HFFc6 (cell line): Measurements from ENCODE around the gene ANKRD6. TPM values are rescaled to one million over a fixed set of nuclear protein-coding genes. Genes with fewer than 3 reads are reported as not detected.

Source experiments
- DNase-seq: peaks from one replicate; pipeline ENCODE4 v3.0.0-alpha.2; 2018
- H3K27ac Mint-ChIP-seq: 2 replicates; pipeline ENCODE4 v1.8.0; 2020; ENCODE audit warnings: mild to moderate bottlenecking, mixed read lengths
- H3K27me3 Mint-ChIP-seq: 2 replicates; pipeline ENCODE4 v1.8.0; 2021; ENCODE audit warnings: mild to moderate bottlenecking, moderate library complexity, mixed read lengths; ENCODE audit not compliant: insufficient read depth
- H3K36me3 Mint-ChIP-seq: 2 replicates; pipeline ENCODE4 v1.8.0; 2021; ENCODE audit warnings: low read depth, mixed read lengths
- H3K4me1 Mint-ChIP-seq: 2 replicates; pipeline ENCODE4 v1.8.0; 2020; ENCODE audit warnings: low read depth, mixed read lengths
- H3K4me3 Mint-ChIP-seq: 2 replicates; pipeline ENCODE4 v1.8.0; 2020; ENCODE audit warnings: mild to moderate bottlenecking, moderate library complexity, mixed read lengths
- H3K9me3 Mint-ChIP-seq: 2 replicates; pipeline ENCODE4 v1.8.0; 2020; ENCODE audit warnings: mild to moderate bottlenecking, mixed read lengths
- total RNA-seq, 6 experiments: library from RNA; stranded (reverse); fragmentation: NEBNext Ultra II Directional; extraction: Animal tissue kit (Norgen Biotek cat#: 25700); gene quantifications; 2 replicates in 1 of 6; 3 replicates in 5 of 6; pipeline ENCODE4 v1.2.3, GENCODE V29; 2021
- TF ChIP-seq, protein P1 (sequence below): fragments of 200-600 bp; sonication (generic); IDR thresholded peaks from 2 replicates; pipeline ENCODE4 v1.5.0; 2021; ENCODE audit warnings: antibody characterized with exemption, mild to moderate bottlenecking

ANKRD6 gene
- total RNA-seq, 6 experiments from 2014 or later = not detected

DNA sequence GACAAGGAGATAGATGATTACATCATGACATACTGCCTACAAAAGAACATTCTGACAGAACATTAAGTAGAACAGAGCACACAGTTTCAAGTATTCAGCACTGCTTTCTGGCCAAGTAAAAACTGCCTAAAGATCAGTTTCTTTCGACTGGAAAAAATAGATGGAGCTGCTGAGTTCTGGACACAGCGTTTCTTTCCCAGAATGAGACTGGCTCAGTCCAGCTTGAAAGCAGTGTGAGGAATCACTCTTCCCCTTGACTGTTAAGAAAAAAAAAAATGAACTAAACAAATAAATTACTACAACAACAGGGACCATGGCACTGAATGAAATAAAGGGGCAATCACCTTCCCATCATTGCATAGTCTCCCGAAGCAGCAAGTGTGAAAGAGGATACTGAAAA is 210.0 kb downstream of the ANKRD6 start:
- no peak overlapping the region for H3K4me3 Mint-ChIP-seq
- peaks cover 2% of the 10 kb centered on the region for H3K27me3 Mint-ChIP-seq
- H3K27ac Mint-ChIP-seq = no peak overlapping the region
- TF ChIP-seq, protein P1, sequence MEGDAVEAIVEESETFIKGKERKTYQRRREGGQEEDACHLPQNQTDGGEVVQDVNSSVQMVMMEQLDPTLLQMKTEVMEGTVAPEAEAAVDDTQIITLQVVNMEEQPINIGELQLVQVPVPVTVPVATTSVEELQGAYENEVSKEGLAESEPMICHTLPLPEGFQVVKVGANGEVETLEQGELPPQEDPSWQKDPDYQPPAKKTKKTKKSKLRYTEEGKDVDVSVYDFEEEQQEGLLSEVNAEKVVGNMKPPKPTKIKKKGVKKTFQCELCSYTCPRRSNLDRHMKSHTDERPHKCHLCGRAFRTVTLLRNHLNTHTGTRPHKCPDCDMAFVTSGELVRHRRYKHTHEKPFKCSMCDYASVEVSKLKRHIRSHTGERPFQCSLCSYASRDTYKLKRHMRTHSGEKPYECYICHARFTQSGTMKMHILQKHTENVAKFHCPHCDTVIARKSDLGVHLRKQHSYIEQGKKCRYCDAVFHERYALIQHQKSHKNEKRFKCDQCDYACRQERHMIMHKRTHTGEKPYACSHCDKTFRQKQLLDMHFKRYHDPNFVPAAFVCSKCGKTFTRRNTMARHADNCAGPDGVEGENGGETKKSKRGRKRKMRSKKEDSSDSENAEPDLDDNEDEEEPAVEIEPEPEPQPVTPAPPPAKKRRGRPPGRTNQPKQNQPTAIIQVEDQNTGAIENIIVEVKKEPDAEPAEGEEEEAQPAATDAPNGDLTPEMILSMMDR = no peak
- H3K4me1 Mint-ChIP-seq = peaks cover 39% of the 10 kb centered on the region
- DNase-seq = no peak
- peaks cover 26% of the 10 kb centered on the region for H3K36me3 Mint-ChIP-seq
- H3K9me3 Mint-ChIP-seq = no peaks in the 10 kb centered on the region

DNA sequence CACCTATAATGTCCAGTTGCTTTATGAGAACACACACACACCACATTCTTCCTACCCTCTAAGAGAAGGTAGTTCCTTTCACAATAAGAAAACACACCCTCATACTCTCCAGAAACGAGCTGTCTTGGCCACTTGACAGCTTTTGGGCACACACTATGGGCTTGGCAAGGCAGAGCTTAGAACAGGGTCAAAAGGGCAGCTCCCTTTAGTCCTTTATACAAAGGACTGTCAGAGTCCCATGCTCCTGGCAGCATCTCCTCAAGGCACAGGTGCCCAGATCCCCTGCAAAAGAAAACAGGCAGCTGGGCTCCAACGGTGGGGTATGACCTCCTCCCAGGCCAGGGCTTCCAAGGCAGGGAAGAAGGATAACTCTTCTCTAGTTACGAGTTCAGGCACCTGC is 210.5 kb downstream of the ANKRD6 start:
- peaks cover 36% of the 10 kb centered on the region for H3K4me1 Mint-ChIP-seq
- DNase-seq = no peak
- H3K4me3 Mint-ChIP-seq = no peak overlapping the region
- H3K36me3 Mint-ChIP-seq = peaks cover 23% of the 10 kb centered on the region
- TF ChIP-seq, protein P1 = no peak
- peaks cover 2% of the 10 kb centered on the region for H3K27me3 Mint-ChIP-seq
- H3K9me3 Mint-ChIP-seq = no peaks in the 10 kb centered on the region
- peak overlapping the region; percentile 60; the same call in 1 of the 2 replicates for H3K27ac Mint-ChIP-seq

DNA sequence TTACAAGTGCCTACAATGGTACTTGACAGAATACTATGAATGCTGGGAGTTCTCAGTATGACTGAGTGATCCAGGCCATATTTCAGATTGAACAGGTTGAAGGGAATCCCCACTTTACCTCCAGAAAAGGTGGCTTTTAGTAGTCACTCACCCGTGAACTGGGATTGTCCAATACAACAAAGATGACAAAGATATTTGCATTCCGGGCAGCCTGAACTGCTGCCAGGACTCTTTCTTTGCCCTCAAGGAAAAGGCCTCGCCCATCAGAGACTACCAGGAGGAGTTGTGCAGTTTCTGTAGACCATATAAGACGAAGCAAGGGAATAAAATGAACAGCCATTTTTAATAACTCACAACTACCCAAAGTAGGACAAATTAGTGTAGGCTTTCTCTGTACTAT is 211.9 kb downstream of the ANKRD6 start:
- DNase-seq = no peak
- Mint-ChIP-seq H3K4me1 (peaks cover 22% of the 10 kb centered on the region), H3K4me3 (no peak overlapping the region), H3K27ac (0 out of 2 replicates have a peak overlapping the region, but pooled peaks have one; percentile 4), H3K36me3 (peaks cover 18% of the 10 kb centered on the region), H3K9me3 (no peaks in the 10 kb centered on the region), H3K27me3 (no peaks in the 10 kb centered on the region; the same call in 1 of the 2 replicates)
- TF ChIP-seq, protein P1 = no peak

GRCh38 chr6:89649682-89650081 is 216.7 kb downstream of the ANKRD6 start:
- Mint-ChIP-seq H3K27me3 (no peaks in the 10 kb centered on the region), H3K9me3 (no peaks in the 10 kb centered on the region), H3K4me3 (no peak overlapping the region)

DNA sequence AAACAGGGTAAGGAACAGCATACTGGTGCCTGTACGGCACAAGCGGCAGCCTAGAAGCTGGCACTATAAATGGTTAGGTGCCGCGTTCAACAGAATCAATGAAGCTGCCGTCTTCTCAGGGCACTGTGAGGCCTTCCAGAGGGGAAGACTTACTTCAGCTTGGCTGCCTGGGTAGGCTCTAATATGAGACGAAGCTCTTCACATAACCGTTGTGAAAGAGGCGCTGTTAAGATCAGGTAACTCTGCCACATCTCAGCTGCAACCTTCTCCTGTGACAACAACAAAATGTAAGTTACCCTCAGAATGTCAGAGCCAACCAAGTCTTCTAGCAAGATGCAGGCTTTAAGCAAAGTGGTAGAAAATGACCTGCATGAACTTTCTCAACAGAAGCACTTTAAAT is 217.6 kb downstream of the ANKRD6 start:
- TF ChIP-seq, protein P1 = no peak
- Mint-ChIP-seq H3K4me3 (no peak overlapping the region), H3K27me3 (no peaks in the 10 kb centered on the region), H3K27ac (no peak overlapping the region), H3K4me1 (peaks cover 10% of the 10 kb centered on the region), H3K9me3 (no peaks in the 10 kb centered on the region), H3K36me3 (peaks cover 23% of the 10 kb centered on the region)
- DNase-seq = no peak

More at GRCh38 chr6:89649682-89650081, 216.7 kb downstream of the ANKRD6 start:
- TF ChIP-seq, protein P1 = no peak
- no peak for DNase-seq
- H3K36me3 Mint-ChIP-seq = peaks cover 20% of the 10 kb centered on the region
- peaks cover 8% of the 10 kb centered on the region for H3K4me1 Mint-ChIP-seq
- H3K27ac Mint-ChIP-seq = no peak overlapping the region

DNA sequence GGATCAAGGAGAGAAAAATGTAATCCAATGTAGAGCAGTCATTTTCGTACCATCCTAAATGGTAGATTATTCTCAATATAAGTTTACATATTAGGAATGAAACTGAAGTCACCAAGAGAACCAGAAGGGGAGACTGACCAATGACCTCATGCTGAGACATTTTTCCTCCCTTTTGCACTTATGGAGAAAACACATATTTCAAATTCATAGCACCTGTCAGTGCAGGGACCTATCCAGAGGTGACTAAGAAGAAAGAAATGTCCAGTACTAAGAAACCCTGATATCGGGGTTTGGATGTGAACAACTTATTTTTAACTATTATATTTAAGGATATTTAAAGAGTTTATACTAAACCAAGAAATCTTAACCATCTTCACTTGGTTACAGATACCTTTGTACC is 222.2 kb downstream of the ANKRD6 start:
- DNase-seq = no peak
- Mint-ChIP-seq H3K9me3 (no peaks in the 10 kb centered on the region), H3K27ac (no peak overlapping the region), H3K4me1 (peaks cover 14% of the 10 kb centered on the region), H3K36me3 (peaks cover 53% of the 10 kb centered on the region), H3K27me3 (no peaks in the 10 kb centered on the region), H3K4me3 (no peak overlapping the region)
- TF ChIP-seq, protein P1 = no peak
